CD1c-positive myeloid dendritic cell (primary cell): ENCODE data around the gene HVCN1.
"Not testable (repeated sequence)": the region's sequence is repeated elsewhere in the genome, so short reads cannot be mapped to it uniquely, and the experiment has no call there.

ENCODE experiments used
- DNase-seq: peaks from one replicate; pipeline ENCODE4 v3.0.0-alpha.2; 2016; ENCODE audit errors: extremely low spot score

HVCN1 gene

DNA sequence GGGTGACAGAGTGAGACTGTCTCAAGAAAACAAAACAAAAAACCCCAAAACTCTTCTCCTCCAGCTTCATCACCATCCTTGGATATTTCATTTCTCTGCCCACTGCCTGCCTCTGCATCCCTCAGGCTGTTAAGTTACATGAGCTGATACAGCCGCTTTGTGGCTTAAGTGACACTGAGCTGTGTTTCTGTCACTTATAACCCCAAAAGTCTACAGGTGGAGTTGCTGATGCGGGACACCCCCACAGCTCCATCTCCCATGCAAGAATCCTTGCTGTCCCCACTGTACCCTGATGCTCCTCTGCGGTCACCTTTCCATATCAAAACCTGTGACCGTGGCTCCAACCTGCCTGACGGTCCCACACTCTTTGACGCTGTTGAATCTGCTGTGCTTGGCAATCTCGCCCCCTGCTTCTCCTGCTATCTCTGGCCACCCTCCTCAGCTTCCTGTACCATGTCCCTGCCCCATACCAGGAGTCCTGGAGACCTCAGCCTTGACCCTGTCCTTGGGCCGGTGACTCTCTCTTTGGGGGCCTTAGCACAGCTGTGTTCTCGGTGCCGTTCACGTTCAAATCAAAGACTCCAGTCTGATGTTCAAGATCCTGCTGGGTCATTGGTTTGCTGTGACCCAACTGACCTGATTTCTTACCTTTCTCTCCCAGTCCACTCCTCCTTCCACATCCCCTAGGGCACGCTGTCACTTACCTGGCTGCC lies 20.3 kb downstream of the HVCN1 start:
- DNase-seq, result no peak

- no peak for DNase-seq
These were observed 21.2 kb downstream of the HVCN1 start for GRCh38 chr12:110667671-110668070.

DNA sequence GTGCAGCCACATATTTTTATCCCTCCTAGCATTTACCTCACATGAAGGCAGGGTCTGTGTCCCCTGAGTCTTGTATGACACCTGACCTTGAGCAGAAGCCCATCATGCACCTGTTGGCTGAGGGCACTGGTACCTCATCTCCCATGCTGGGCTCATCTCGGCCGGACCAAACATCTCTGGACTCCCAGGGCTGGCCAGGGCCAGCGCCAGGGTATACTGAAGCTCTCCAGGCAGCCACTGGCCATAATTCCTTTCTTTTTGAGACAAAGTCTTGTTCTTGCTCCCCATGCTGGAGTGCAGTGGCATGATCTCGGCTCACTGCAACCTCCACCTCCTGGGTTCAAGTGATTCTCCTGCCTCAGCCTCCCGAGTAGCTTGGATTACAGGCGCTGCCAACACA lies 22.0 kb downstream of the HVCN1 start:
- DNase-seq, result no peak

DNA sequence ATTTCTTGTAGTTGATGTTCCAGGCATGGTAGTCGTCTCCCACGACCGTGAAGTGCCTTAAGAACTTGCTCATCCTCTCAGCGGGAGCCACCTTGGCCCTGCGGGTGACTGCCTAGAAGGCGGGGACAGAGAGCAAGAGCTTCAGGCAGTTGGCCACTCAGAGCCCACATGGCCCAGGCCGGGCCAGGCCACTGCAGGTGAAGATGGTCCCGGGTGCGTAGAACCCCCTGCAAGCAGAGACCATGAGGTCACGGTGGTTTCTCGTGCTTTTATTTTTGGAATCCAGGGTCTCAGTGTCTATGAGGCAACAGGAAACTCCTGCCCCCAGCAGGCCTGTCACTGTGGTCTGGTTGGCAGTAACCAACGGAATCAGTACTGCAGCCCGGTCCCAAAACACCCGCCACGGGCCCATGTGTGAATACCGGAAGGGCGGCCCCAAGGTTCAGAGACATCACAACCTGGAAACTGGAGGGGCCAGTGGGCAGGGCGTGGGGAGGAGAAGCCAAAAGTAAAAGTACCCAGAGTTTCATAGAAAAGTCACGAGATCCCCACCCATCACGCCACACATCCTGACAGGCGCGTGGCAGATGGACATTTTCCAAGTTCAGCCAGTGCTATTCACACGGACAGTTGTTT lies 27.5 kb downstream of the HVCN1 start:
- DNase-seq, result peak; percentile 60

- DNase-seq, result no peak
These were observed 30.0 kb downstream of the HVCN1 start for GRCh38 chr12:110658878-110659277.

DNA sequence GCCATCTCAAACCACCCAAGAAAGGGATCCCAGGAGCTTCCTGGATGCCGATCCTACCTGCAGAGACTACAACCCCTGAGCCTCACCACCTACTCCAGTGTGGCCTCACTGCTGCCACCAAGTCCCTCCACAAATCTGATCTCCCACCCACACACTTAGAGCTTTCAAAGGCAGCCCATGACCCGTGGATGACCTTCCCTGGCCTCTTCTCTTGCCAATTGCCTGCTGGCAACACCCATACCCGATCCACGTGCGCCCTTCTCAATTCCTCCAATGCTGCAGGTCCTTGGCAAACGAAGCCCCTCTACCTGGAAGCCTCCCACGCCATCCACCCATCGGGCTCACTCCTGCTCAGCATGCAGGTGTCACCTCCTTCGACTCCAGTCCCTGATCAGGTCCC lies 30.7 kb downstream of the HVCN1 start:
- no peak for DNase-seq

GRCh38 chr12:110657747-110658146 lies 31.2 kb downstream of the HVCN1 start:
- DNase-seq, result no peak

DNA sequence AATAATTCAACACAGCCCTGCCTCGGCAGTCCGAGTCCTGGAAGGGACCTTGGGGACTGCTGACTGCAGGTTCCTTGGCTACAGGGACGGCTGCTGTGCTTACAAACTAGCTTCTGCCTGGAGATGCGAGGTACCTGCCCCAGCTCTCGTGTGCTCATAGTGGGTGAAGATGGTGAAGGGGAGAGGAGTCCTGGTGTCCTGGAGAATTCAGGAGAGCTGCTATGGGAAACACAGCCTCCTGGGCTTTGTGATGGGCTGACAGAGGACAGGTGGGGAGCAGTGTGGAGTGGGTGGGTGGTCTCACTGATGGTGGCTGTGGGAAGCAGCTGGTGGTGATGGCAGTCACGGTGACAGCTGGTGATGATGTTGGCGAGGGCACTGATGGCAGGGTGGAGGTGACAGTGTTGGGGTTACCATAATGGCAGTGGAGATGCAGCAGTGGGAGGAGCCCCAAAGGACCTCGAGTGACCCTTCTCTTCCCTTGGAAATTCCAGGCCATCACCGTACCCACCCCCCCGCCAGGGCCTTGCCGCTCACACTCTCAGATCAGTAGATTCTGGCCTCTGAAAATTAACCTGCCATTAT lies 32.8 kb downstream of the HVCN1 start:
- DNase-seq, result no peak

GRCh38 chr12:110654238-110654637 lies 34.7 kb downstream of the HVCN1 start:
- not testable (repeated sequence) for DNase-seq

DNA sequence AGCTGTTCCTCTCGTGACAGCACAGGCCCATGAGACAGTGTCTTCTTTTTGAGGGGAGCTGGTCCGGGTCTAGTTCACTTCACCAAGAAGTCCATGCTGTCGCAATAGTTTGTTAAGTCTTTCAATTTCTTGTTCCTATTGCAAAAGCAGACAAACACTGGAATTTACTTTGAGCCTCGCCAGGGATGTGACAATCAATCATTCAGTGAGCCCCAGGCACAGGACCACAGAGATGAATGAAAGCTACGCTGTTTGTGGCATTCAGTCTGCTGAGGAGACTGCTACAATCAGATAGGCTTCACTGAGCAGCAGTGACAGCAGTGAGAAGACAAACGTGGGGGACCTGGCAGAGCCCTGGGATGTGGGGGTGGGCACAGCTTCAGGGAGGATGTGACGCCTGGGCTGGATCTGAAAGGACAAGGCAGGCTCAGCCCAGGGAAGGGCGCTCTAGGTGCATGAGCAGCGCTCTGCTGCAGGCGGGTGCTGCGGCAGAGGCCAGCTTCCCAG lies 39.5 kb downstream of the HVCN1 start:
- DNase-seq, result no peak

DNA sequence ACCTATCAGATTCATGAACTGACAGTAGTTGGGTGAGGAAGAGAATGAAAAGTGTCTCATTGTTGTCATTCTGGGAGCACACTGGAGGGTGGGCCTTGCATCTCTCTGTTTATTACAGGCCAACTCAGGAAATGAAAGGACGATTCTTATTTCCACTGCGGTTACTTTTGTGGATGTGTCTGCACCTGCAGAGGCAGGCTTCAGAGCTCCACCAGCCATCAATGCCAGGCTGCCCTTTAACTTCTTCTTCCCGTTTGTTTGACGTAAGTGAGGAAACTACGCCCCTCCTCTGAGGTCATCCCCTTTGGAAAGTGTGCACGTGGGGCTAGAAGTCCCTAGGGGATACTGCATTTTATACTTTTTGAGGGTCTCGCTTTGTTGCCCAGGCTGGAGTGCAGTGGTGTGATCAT lies 41.3 kb downstream of the HVCN1 start:
- peak; percentile 21 for DNase-seq

GRCh38 chr12:110641521-110641920 lies 47.4 kb downstream of the HVCN1 start:
- peak; percentile 26 for DNase-seq

DNA sequence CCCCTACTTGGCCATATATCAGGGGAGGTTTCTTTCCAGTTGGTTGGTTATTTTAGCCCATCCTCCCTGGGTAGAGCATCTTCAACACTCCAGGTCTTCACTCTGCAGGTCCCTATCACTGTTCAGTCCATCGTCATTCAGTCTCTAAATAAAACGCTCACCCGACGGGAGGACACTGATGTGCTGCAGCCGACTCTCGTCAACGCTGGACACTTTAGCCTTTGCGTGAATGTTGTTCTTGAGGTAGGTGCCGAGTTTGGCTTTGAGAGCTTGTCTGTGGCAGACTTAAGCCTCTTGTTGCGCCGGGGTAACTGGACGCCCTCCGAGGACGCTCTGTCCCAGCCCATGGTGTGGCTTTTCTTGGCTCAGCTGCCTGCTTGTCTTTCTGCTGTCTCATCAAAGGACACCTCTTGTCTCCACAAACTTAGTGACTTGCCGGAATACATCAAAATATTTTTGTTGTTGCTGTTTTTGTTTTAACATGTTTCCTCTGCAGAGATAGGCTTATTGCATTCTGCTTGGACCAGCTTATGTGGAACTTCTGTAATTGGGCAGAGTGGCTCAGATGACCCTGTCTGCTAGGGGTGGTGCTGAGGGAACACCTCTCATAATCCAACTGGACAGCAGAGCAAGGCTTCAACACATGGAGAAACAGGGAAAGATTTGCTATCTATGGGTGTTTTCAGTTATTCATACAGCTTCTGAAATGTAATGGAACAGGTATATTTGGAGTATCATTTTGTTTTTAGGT lies 48.5 kb downstream of the HVCN1 start:
- no peak for DNase-seq

DNA sequence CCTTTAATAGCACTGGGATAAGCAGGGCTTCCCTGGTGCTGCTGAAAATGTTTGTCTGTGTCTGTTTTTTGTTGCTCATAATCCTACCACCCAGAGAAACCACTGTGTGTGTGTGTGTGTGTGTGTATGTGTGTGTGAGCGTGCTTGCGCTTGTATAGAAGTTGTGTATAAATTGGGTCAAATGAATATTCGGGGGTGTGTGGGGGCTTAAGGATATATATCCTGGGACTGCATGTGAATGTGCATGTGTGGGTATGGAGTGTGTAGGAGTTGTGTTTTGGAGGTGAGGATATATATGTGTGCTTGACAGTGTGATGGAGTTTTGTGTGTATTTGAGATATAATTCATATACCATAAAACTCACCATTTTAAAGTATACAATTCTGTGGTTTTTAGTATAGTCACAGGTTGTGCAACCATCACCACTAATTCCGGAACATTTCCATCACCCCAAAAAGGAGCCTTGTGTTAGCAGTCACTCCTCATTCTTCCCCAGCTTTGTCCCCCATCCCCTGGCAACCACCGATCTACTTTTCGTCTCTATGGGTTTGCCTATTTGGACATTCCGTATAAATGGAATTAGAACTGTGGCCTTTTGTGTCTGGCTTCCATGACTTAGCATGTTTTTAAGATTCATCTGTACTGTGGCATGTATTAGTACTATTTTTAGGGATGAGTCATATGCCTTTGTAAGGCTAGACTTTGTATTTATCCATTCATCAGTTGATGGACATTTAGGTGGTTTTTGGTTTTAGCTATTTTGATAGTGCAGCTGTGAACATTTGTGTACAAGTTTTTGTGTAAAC lies 49.4 kb downstream of the HVCN1 start:
- no peak for DNase-seq

DNA sequence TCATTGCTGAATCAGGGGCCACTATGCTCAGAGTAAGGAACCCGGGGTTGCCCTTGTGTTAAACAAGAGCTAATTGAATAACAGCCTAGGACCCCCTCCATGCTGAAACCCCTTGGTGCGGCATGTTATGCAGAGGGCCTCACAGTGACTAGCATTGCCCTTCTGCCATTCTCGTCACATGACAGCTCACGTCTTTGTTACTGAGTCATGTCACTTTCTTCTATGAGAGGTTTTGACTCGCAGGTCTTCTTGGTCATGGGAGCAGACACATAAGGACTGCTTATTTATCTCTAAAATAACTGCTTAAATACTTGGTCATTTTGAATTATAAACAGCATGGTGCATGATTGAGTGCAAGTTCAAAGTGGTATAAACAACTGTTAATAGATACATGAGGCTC lies 50.1 kb downstream of the HVCN1 start:
- no peak for DNase-seq

DNA sequence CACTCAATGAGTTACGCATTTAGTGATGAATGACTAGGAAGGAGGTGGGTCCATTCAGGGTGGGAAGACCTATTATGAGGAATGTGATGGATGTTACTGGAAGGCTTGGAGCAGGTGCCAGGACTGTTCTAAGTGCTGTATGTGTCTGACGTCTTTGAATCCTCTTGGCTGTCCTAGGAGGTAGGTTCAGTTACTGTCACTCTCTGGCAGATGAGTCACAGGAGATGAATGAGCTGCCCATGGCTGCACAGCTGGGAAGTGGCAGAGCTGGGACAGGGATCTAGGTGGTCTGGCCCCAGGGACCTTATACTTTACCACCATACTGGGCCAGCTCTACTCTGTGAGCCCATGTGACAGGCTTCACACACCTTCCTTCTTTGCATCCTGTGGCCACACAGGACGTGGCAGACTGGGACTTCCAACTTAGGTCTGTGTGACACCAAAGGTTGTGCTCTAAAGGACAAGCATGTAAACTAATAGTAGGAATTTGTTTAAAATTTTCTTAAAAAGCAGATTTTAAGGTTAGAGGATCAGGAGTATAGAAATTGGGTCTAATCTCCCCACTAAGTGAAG lies 51.0 kb downstream of the HVCN1 start:
- no peak for DNase-seq

DNA sequence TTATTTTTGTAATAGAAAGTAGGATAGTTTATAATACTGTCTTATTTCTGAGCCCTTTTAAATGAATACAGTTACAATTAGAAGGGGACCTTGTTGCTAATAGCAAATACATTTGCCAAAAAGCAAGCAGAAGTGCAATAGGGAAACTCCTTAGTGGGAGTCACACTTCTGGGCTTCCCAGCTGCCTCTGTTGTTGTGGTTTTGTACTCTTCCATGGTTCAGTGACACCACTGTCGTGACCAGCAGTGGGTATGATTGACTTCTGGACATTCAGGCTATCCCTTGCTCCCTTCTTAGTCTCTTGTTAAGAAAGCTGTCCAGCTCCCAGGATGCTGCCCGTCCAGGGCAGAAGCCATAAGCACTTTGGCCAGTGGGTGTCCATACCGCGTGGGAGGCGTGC lies 52.4 kb downstream of the HVCN1 start:
- DNase-seq, result peak; percentile 47

DNA sequence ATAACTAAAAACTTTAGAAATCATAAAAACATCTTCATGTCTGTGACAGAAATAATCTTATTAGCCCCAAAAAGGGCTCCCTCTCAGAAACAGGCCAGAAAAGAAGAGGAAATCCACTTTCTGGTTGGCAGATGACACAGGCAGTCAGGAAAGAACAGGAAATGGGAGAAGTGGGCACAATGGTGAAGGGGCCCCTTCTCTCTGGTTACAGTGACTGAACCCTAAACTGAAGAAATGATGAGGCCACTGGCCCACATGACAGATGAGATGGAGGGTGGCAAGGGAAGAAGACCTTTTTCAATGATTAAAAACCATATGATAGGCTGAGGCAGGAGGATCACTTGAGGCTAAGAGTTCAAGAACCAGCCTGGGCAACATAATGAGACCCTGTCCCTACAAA lies 53.9 kb downstream of the HVCN1 start:
- DNase-seq, result no peak

DNA sequence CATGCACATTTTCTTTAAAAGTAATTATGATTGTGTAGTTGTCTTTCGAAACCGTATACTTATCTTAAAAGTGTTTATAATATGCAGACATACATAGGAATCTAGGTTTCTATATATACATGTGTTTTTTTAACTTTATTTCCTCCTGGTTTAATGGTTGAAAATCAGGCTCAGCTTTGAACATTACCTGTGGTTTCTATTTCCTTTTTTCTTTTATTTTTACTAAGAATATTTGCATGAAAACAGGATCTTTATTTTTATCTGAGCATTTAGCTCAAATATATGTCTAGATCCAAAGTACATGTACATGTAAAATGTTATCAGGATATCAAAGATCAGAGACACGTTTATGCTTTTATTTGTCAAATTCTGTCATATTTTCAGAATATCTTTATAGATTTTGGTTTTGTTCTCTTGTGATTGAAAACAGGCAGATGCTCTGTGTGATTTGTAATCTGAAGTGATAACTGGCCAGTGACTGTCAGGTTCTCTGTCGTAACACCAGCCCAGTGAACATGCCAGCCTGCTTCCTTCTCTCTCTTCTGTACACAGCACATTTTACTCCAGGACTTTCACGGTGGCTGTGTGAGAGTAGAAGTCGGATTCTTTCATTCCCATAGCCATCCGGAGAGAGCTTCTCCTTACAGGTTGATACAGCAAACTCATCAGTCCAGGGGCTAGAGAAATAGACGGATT lies 61.3 kb downstream of the HVCN1 start:
- DNase-seq, result no peak

- DNase-seq, result no peak
These were observed 66.3 kb downstream of the HVCN1 start for GRCh38 chr12:110622582-110622981.

- DNase-seq, result no peak
These were observed 69.4 kb downstream of the HVCN1 start for GRCh38 chr12:110619534-110619953.
